ENCODE measurements around the gene VPS13A. TPM values are rescaled to one million over a fixed set of nuclear protein-coding genes. Genes with fewer than 3 reads are reported as not detected.
"Not testable (repeated sequence)": the region's sequence is repeated elsewhere in the genome, so short reads cannot be mapped to it uniquely, and the experiment has no call there.

The VPS13A gene
- total RNA-seq, 1 experiment from 2014 or later: 32.2 TPM

DNA sequence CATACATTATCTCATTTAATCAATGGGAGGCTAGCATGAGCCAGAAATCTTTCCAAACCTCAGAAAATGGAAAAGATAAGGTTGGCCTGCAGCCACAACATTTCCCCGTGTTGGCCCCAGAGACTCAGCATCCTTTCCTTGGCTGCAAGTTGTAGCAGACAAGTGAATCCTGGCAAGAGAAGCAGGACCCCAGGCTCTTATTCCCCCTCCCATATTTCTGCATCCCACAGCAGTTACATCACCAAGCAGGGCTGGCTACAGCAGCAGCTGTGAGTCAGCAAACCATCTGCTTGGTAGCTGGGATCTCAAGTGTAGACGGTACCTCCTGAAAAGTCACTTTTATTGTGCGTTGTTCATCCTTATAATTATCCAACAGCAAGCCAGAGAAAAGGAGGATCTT is 258.4 kb downstream of the VPS13A start:
- TF ChIP-seq EZH2 (IDR thresholded peaks at IDR 0.05; ENCODE audit: borderline replicate concordance, low read depth, low read length, poor library complexity, severe bottlenecking): no peak
- TF ChIP-seq, protein P1, sequence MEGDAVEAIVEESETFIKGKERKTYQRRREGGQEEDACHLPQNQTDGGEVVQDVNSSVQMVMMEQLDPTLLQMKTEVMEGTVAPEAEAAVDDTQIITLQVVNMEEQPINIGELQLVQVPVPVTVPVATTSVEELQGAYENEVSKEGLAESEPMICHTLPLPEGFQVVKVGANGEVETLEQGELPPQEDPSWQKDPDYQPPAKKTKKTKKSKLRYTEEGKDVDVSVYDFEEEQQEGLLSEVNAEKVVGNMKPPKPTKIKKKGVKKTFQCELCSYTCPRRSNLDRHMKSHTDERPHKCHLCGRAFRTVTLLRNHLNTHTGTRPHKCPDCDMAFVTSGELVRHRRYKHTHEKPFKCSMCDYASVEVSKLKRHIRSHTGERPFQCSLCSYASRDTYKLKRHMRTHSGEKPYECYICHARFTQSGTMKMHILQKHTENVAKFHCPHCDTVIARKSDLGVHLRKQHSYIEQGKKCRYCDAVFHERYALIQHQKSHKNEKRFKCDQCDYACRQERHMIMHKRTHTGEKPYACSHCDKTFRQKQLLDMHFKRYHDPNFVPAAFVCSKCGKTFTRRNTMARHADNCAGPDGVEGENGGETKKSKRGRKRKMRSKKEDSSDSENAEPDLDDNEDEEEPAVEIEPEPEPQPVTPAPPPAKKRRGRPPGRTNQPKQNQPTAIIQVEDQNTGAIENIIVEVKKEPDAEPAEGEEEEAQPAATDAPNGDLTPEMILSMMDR (conservative IDR thresholded peaks at IDR 0.05; ENCODE audit: low read depth, low read length): no peak
- H3K27ac ChIP-seq (ENCODE audit: low read depth, low read length, poor library complexity, severe bottlenecking): no peak overlapping the region
- intact Hi-C loops (cut with micrococcal nuclease; ENCODE audit: unreplicated experiment): no loop called here
- no peak overlapping the region for H3K4me3 ChIP-seq (ENCODE audit: low read depth, low read length, poor library complexity, severe bottlenecking)
- H3K27me3 ChIP-seq (replicated peaks; ENCODE audit: insufficient read depth, low read depth, low read length, poor library complexity): no peaks in the 10 kb centered on the region
- BruUV-seq (replicated peaks): no TSS peak
- no peak for DNase-seq (ENCODE audit: low spot score)
- ChIA-PET POLR2A (ENCODE audit: low non-redundant PET) (no interaction called here), CTCF (no interaction called here)
- H3K9me3 ChIP-seq (ENCODE audit: low read depth, low read length, poor library complexity, severe bottlenecking): no peaks in the 10 kb centered on the region
- no peaks in the 10 kb centered on the region for H3K36me3 ChIP-seq (ENCODE audit: insufficient read depth, low read length, poor library complexity, severe bottlenecking)
- H3K4me1 ChIP-seq (ENCODE audit: insufficient read depth, low read length, poor library complexity, severe bottlenecking): peaks cover 48% of the 10 kb centered on the region

DNA sequence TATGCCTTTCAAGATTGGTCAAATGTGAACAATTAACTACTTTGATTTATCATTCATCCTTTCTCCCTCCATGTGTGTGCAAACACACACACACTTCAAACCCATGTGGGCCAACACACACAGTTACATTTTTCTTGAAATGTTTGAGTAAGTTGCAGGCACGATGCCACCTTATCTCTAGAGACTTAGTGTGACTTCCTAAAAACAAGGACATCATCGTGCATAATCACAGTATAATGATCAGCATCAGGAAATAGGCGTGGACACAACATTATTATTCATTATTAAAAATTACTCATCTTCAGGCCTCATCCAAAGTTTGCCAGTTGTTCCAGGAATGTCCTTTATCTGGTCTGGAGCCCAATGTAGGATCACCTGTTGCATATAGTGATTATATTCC is 261.3 kb downstream of the VPS13A start:
- intact Hi-C loops (cut with micrococcal nuclease; ENCODE audit: unreplicated experiment): no loop called here
- peak overlapping the region; percentile 95 for H3K27ac ChIP-seq (ENCODE audit: low read depth, low read length, poor library complexity, severe bottlenecking)
- POLR2A ChIA-PET (ENCODE audit: low non-redundant PET): no interaction called here
- CTCF ChIA-PET: no interaction called here
- DNase-seq (ENCODE audit: low spot score): peak; percentile 75
- H3K36me3 ChIP-seq (ENCODE audit: insufficient read depth, low read length, poor library complexity, severe bottlenecking): no peaks in the 10 kb centered on the region
- TF ChIP-seq, protein P1 (conservative IDR thresholded peaks at IDR 0.05; ENCODE audit: low read depth, low read length): no peak
- no peak for TF ChIP-seq EZH2 (IDR thresholded peaks at IDR 0.05; ENCODE audit: borderline replicate concordance, low read depth, low read length, poor library complexity, severe bottlenecking)
- H3K4me1 ChIP-seq (ENCODE audit: insufficient read depth, low read length, poor library complexity, severe bottlenecking): peaks cover 67% of the 10 kb centered on the region
- H3K27me3 ChIP-seq (replicated peaks; ENCODE audit: insufficient read depth, low read depth, low read length, poor library complexity): no peaks in the 10 kb centered on the region
- BruUV-seq (replicated peaks): no TSS peak
- H3K4me3 ChIP-seq (ENCODE audit: low read depth, low read length, poor library complexity, severe bottlenecking): no peak overlapping the region
- no peaks in the 10 kb centered on the region for H3K9me3 ChIP-seq (ENCODE audit: low read depth, low read length, poor library complexity, severe bottlenecking)

DNA sequence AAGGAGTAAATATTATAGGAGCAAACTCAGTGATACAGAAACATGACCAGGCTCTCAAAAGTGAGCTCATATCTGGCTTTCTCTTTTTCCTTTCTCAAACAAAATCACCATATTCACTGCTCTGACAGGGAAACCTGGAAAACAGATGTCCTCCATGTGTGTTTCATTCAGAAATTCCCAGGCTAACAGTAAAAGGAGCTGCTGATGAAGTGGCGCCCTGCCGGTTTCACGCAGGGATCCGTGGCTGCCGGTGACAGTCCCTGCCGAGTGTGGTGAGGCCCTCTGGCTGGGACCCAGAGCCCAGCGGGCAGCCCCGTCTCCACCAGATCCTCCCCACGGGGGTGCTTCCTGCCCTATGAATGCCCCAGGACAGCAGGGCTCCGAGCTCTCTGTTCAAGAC is 262.7 kb downstream of the VPS13A start:
- no TSS peak for BruUV-seq (replicated peaks)
- TF ChIP-seq, protein P1 (conservative IDR thresholded peaks at IDR 0.05; ENCODE audit: low read depth, low read length): no peak
- TF ChIP-seq EZH2 (IDR thresholded peaks at IDR 0.05; ENCODE audit: borderline replicate concordance, low read depth, low read length, poor library complexity, severe bottlenecking): no peak
- ChIA-PET CTCF (interaction anchor here (0.8 to 1.9 kb wide), 5 partner anchors 8 to 36 kb away, joined by 3 to 11 read pairs (median 3); no protein-coding TSS in a partner anchor), POLR2A (ENCODE audit: low non-redundant PET) (interaction anchor here (1.0 kb wide), 1 partner anchor 17 kb away, joined by 4 read pairs; no protein-coding TSS in a partner anchor)
- peak overlapping the region; percentile 95 for H3K27ac ChIP-seq (ENCODE audit: low read depth, low read length, poor library complexity, severe bottlenecking)
- H3K27me3 ChIP-seq (replicated peaks; ENCODE audit: insufficient read depth, low read depth, low read length, poor library complexity): no peaks in the 10 kb centered on the region
- H3K36me3 ChIP-seq (ENCODE audit: insufficient read depth, low read length, poor library complexity, severe bottlenecking): no peaks in the 10 kb centered on the region
- no peaks in the 10 kb centered on the region for H3K9me3 ChIP-seq (ENCODE audit: low read depth, low read length, poor library complexity, severe bottlenecking)
- DNase-seq (ENCODE audit: low spot score): peak; percentile 99
- intact Hi-C loops (cut with micrococcal nuclease; ENCODE audit: unreplicated experiment): loop anchor here (1.0 to 5.0 kb wide), 4 partner anchors 13 to 592 kb away; partner anchors contain the start of gene GNAQ
- peaks cover 55% of the 10 kb centered on the region for H3K4me1 ChIP-seq (ENCODE audit: insufficient read depth, low read length, poor library complexity, severe bottlenecking)
- H3K4me3 ChIP-seq (ENCODE audit: low read depth, low read length, poor library complexity, severe bottlenecking): peak overlapping the region; percentile 10

DNA sequence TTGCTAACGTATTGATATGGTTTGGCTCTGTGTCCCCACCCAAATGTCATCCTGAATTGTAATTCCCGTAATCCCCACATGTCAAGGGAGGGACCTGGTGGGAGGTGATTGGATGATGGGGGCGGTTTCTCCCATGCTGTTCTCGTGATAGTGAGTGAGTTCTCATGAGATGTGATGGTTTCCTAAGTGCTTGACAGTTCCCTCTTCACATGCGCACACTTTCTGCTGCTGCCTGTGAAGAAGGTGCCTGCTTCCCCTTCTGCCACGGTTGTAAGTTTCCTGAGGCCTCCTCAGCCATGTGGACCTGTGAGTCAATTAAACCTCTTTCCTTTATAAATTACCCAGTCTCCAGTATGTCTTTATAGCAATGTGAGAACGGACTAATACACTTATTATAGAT is 263.8 kb downstream of the VPS13A start:
- peak; percentile 54 for DNase-seq (ENCODE audit: low spot score)
- H3K36me3 ChIP-seq (ENCODE audit: insufficient read depth, low read length, poor library complexity, severe bottlenecking); H3K9me3 ChIP-seq (ENCODE audit: low read depth, low read length, poor library complexity, severe bottlenecking); H3K27me3 ChIP-seq (replicated peaks; ENCODE audit: insufficient read depth, low read depth, low read length, poor library complexity); BruUV-seq (replicated peaks); POLR2A ChIA-PET (ENCODE audit: low non-redundant PET); H3K4me3 ChIP-seq (ENCODE audit: low read depth, low read length, poor library complexity, severe bottlenecking): not testable (repeated sequence)
- CTCF ChIA-PET: interaction anchor here (1.9 kb wide), 1 partner anchor 16 kb away, joined by 11 read pairs; no protein-coding TSS in a partner anchor
- Histone ChIP-seq H3K27ac (ENCODE audit: low read depth, low read length, poor library complexity, severe bottlenecking) (peak overlapping the region; percentile 95), H3K4me1 (ENCODE audit: insufficient read depth, low read length, poor library complexity, severe bottlenecking) (peaks cover 46% of the 10 kb centered on the region)
- intact Hi-C loops (cut with micrococcal nuclease; ENCODE audit: unreplicated experiment): loop anchor here (2.0 to 5.0 kb wide), 2 partner anchors 310 to 591 kb away; partner anchors contain the start of gene GNAQ
